ENCODE measurements around the gene SUN5. TPM values are rescaled to one million over a fixed set of nuclear protein-coding genes. Genes with fewer than 3 reads are reported as not detected.

The SUN5 gene
- total RNA-seq, 1 donor, result not detected

DNA sequence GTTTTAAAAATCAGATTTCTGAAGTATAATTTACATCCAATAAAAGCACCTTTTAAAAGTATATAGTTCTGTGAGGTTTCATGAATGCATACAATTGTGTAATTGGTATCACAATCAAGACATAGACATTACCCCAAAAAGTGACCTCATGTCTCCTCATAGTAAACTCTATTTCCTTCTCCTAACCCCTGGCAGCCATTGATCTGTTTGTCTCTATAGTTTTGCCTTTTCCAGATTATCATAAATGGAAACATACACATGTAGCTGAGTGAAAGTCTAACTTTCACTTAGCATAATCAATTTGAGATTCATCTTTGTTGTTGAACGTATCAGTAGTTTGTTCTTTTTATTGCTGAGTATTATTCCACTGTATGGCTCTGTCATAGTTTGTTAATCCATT lies 57.6 kb downstream of the SUN5 start:
- TF ChIP-seq, protein P1, sequence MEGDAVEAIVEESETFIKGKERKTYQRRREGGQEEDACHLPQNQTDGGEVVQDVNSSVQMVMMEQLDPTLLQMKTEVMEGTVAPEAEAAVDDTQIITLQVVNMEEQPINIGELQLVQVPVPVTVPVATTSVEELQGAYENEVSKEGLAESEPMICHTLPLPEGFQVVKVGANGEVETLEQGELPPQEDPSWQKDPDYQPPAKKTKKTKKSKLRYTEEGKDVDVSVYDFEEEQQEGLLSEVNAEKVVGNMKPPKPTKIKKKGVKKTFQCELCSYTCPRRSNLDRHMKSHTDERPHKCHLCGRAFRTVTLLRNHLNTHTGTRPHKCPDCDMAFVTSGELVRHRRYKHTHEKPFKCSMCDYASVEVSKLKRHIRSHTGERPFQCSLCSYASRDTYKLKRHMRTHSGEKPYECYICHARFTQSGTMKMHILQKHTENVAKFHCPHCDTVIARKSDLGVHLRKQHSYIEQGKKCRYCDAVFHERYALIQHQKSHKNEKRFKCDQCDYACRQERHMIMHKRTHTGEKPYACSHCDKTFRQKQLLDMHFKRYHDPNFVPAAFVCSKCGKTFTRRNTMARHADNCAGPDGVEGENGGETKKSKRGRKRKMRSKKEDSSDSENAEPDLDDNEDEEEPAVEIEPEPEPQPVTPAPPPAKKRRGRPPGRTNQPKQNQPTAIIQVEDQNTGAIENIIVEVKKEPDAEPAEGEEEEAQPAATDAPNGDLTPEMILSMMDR (IDR thresholded peaks at IDR 0.05; ENCODE audit: insufficient read depth, low read length), result no peak
- DNase-seq (ENCODE audit: low read depth), result no peak
- H3K4me3 ChIP-seq (ENCODE audit: low read depth, low read length), result no peak overlapping the region

DNA sequence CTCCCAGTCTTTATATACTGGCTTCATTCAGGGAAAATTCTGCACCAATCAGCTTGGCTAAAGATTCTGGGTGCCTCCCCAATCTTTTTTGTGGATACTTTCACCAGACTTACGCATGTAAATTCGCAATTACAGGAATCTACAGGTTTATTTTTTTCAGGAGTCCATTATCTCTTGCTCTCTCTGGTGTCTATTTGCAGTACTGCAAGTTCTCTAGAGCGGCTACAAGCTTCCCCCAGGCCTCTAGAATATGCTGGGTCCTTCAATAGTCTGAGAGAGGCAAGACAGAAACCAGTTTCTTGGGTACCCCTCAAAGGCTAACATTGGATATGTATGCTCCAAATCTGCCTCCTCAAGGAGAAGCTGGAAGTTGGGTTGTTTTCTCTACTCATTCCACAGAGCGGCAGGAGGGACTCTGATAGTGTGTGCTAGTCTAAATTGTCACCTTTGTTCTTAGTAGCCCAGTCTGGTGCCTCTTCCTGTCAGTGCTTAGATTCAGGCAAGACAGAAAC lies 58.5 kb downstream of the SUN5 start:
- DNase-seq (ENCODE audit: low read depth), result peak; percentile 38
- no peak overlapping the region for H3K4me3 ChIP-seq (ENCODE audit: low read depth, low read length)
- TF ChIP-seq, protein P1 (IDR thresholded peaks at IDR 0.05; ENCODE audit: insufficient read depth, low read length), result peak; percentile 63

DNA sequence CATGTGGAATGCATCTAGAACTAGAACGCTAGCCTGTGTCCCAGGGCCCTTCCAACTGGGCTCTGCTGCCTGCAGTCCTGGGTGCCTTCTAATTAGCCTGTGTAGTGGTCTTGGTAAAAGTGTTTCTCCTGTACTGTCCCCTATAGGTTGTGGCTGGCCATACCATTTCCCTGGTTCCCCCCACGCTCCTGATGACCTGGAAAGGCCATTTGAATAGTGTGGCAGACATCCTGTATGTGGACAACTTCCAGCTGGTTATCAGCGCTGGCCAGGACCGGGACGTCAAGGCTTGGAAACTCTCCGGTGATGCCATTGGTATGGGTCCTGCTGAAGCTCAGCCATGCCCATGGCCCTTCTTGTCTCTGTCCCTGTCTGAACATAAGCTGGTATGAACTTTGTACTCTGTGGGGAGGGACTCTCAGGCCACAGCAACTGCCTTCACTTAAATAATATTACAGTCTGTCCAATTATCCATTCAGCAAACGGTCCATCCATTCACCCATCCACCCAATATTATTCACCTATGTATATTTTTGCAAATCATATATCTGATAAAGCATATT lies 60.7 kb downstream of the SUN5 start:
- TF ChIP-seq, protein P1 (IDR thresholded peaks at IDR 0.05; ENCODE audit: insufficient read depth, low read length), result no peak
- no peak overlapping the region for H3K4me3 ChIP-seq (ENCODE audit: low read depth, low read length)
- no peak for DNase-seq (ENCODE audit: low read depth)

DNA sequence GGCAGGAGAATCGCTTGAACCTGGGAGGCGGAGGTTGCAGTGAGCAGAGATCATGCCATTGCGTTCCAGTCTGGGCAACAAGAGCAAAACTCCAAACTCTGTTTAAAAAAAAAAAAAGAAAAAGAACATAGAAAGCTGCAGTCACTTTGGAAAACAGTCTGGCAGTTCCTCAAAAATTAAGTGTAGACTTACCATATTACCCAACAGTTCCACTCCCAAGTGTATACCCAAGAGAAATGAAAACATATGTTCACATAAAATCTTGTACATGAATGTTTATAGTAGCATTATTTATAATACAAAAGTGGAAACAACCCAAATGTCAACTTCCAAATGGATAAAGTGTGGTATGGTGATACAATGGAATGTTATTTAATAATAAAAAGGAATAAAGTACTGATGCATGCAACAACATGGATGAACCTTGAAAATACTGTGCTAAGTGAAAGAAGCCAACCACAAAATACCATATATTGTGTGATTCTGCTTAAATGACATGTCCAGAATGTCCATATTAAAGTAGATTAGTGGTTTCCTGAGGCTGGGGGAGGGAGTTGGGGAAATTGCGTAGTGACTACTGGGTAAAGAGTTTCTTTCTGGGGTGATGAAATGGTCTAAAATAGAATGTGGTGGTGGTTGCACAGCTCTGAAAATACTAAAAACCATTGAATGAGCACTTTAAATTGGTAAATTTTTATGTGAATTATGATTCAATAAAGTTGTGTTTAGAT lies 62.9 kb downstream of the SUN5 start:
- H3K4me3 ChIP-seq (ENCODE audit: low read depth, low read length), result no peak overlapping the region
- TF ChIP-seq, protein P1 (IDR thresholded peaks at IDR 0.05; ENCODE audit: insufficient read depth, low read length), result no peak
- peak; percentile 4 for DNase-seq (ENCODE audit: low read depth)

DNA sequence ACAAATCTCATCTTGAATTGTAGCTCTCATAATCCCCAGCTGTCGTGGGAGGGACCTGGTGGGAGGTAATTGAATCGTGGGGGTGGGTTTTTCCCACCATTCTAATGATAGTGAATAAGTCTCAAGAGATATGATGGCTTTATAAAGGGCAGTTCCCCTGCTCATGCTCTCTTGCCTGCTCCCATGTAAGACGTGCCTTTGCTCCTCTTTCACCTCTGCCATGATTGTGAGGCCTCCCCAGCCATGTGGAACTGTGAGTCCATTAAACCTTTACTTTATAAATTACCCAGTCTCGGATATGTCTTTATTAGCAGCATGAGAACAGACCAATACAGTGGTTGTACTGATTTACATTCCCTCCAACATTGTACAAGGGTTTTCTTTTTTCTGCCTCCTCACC lies 69.7 kb downstream of the SUN5 start:
- no peak for DNase-seq (ENCODE audit: low read depth)
- TF ChIP-seq, protein P1 (IDR thresholded peaks at IDR 0.05; ENCODE audit: insufficient read depth, low read length), result no peak

More for the DNA sequence above, 69.7 kb downstream of the SUN5 start:
- no peak overlapping the region for H3K4me3 ChIP-seq (ENCODE audit: low read depth, low read length)

Other genes with a start within 250 kb of the SUN5 start
- 1.1 and 3.3 TPM in 2 replicates for gene DNMT3B, start 242.0 kb downstream of the SUN5 start, total RNA-seq (ENCODE audit: low replicate concordance)
- gene MAPRE1, start 184.5 kb downstream of the SUN5 start, total RNA-seq (ENCODE audit: low replicate concordance), result 66.0 and 95.6 TPM in 2 replicates
- not detected in 2 replicates for gene EFCAB8, start 145.5 kb downstream of the SUN5 start, total RNA-seq (ENCODE audit: low replicate concordance)
- not detected in 2 replicates for gene BPIFB2, start 3.3 kb upstream of the SUN5 start, total RNA-seq (ENCODE audit: low replicate concordance)
- gene BPIFB6, start 27.2 kb upstream of the SUN5 start, total RNA-seq (ENCODE audit: low replicate concordance), result not detected in 2 replicates
- gene BPIFB3, start 49.5 kb upstream of the SUN5 start, total RNA-seq (ENCODE audit: low replicate concordance), result not detected in 2 replicates
- gene BPIFB4, start 75.2 kb upstream of the SUN5 start, total RNA-seq (ENCODE audit: low replicate concordance), result not detected in 2 replicates
- not detected in 2 replicates for gene BPIFA2, start 163.7 kb upstream of the SUN5 start, total RNA-seq (ENCODE audit: low replicate concordance)
- not detected in 2 replicates for gene BPIFA3, start 212.9 kb upstream of the SUN5 start, total RNA-seq (ENCODE audit: low replicate concordance)
- gene BPIFA1, start 231.6 kb upstream of the SUN5 start, total RNA-seq (ENCODE audit: low replicate concordance), result not detected in 2 replicates